Right atrium auricular region (tissue), 2 donors: ENCODE results near the gene REXO1. TPM values are rescaled to one million over a fixed set of nuclear protein-coding genes. Genes with fewer than 3 reads are reported as not detected.

ENCODE experiments used
- DNase-seq: peaks from one replicate; pipeline ENCODE4 v3.0.0-alpha.2; 2019; ENCODE audit warnings: low spot score
- H3K27ac ChIP-seq, 2 donors: fragments of 200-600 bp; sonication (generic); 1 replicate in 1 of 2; 2 replicates in 1 of 2; pipeline ENCODE4 v1.5.1; 2016 to 2019
- H3K27me3 ChIP-seq, 2 donors: fragments of 200-600 bp; sonication (generic); one replicate each; pipeline versions ENCODE4 v1.5.1 to v1.6.0; 2017 to 2019
- H3K36me3 ChIP-seq: fragments of 200-600 bp; sonication (generic); one replicate; pipeline ENCODE4 v1.5.1; 2016
- H3K4me1 ChIP-seq, 2 donors: fragments of 200-600 bp; sonication (generic); one replicate each; pipeline versions ENCODE4 v1.5.1 to v1.6.0; 2017 to 2019
- H3K4me3 ChIP-seq, 2 donors: fragments of 200-600 bp; sonication (generic); 1 replicate in 1 of 2; 2 replicates in 1 of 2; pipeline ENCODE4 v1.5.1; 2017 to 2019; ENCODE audit warnings: mild to moderate bottlenecking in 1 of 2, moderate library complexity in 1 of 2
- H3K9me3 ChIP-seq, 2 donors: fragments of 200-600 bp; sonication (generic); one replicate each; pipeline ENCODE4 v1.5.1; 2019
- CTCF ChIP-seq, 2 donors: fragments of 200-600 bp; sonication (generic); IDR thresholded peaks; one replicate each; pipeline ENCODE4 v1.5.1; 2019; ENCODE audit warnings: antibody characterized with exemption in 2 of 2
- total RNA-seq, 2 donors: library from RNA; depleted of rRNA; stranded (reverse); fragments of >200 nt; gene quantifications; one replicate each; pipeline ENCODE4 v1.1.0, GENCODE V29; 2016

REXO1 gene
- total RNA-seq, 2 donors from 2014 or later, result 9.6 to 12.1 TPM

- Histone ChIP-seq H3K4me3 (no peak overlapping the region), H3K9me3 (no peaks in the 10 kb centered on the region), H3K36me3 (peaks cover 73% of the 10 kb centered on the region), H3K27me3 (no peaks in the 10 kb centered on the region), H3K27ac (no peak overlapping the region), H3K4me1 (peaks cover 0 to 10% of the 10 kb centered on the region in 2 donors)
- no peak for TF ChIP-seq CTCF (IDR thresholded peaks at IDR 0.05)
- DNase-seq, result no peak
These were observed 24.0 kb downstream of the REXO1 start for GRCh38 chr19:1824252-1824622.

GRCh38 chr19:1823539-1824251, 24.6 kb downstream of the REXO1 start:
- no peak overlapping the region for H3K4me3 ChIP-seq
- peaks cover 78% of the 10 kb centered on the region for H3K36me3 ChIP-seq
- H3K9me3 ChIP-seq, result no peaks in the 10 kb centered on the region
- H3K27me3 ChIP-seq, result no peaks in the 10 kb centered on the region
- no peak overlapping the region for H3K27ac ChIP-seq
- TF ChIP-seq CTCF (IDR thresholded peaks at IDR 0.05), result no peak
- peaks cover 0 to 10% of the 10 kb centered on the region in 2 donors for H3K4me1 ChIP-seq
- no peak for DNase-seq

GRCh38 chr19:1823020-1823419, 25.3 kb downstream of the REXO1 start:
- no peak for TF ChIP-seq CTCF (IDR thresholded peaks at IDR 0.05)
- peaks cover 0 to 10% of the 10 kb centered on the region in 2 donors for H3K4me1 ChIP-seq
- no peak for DNase-seq
- H3K9me3 ChIP-seq, result no peaks in the 10 kb centered on the region
- H3K4me3 ChIP-seq, result no peak overlapping the region
- peaks cover 78% of the 10 kb centered on the region for H3K36me3 ChIP-seq
- no peaks in the 10 kb centered on the region for H3K27me3 ChIP-seq
- no peak overlapping the region for H3K27ac ChIP-seq

GRCh38 chr19:1822210-1822609, 26.1 kb downstream of the REXO1 start:
- no peaks in the 10 kb centered on the region for H3K9me3 ChIP-seq
- no peak for DNase-seq
- no peak for TF ChIP-seq CTCF (IDR thresholded peaks at IDR 0.05)
- H3K27me3 ChIP-seq, result no peaks in the 10 kb centered on the region
- H3K4me3 ChIP-seq, result no peak overlapping the region
- H3K36me3 ChIP-seq, result peaks cover 78% of the 10 kb centered on the region
- peaks cover 0 to 10% of the 10 kb centered on the region in 2 donors for H3K4me1 ChIP-seq
- H3K27ac ChIP-seq, result no peak overlapping the region

- no peaks in the 10 kb centered on the region for H3K9me3 ChIP-seq
- H3K27me3 ChIP-seq, result no peaks in the 10 kb centered on the region
- H3K27ac ChIP-seq, result no peak overlapping the region
- no peak overlapping the region for H3K4me3 ChIP-seq
- no peak for TF ChIP-seq CTCF (IDR thresholded peaks at IDR 0.05)
- no peaks in the 10 kb centered on the region for H3K4me1 ChIP-seq
- DNase-seq, result no peak
- peaks cover 91% of the 10 kb centered on the region for H3K36me3 ChIP-seq
These were observed 28.7 kb downstream of the REXO1 start for GRCh38 chr19:1819341-1820255.
